Activated CD4-positive, alpha-beta T cell treated with anti-CD3 and anti-CD28 coated beads, Interleukin-2, amount 50 U/mL, for 4 hours (primary cell): Measurements from ENCODE around the gene OR5AR1.
"Not testable (repeated sequence)": the region's sequence is repeated elsewhere in the genome, so short reads cannot be mapped to it uniquely, and the experiment has no call there.

Experiments
- DNase-seq, 2 experiments: peaks; one replicate each; pipeline ENCODE4 v3.0.0-alpha.2; 2020

The OR5AR1 gene

GRCh38 chr11:56663386-56663785 lies at the start of gene OR5AR1:
Gene OR5AR1, plus strand, starts transcription at chr11:56663686. Its CDS starts 0 bp downstream, at chr11:56663686.
- DNase-seq = no peak

- DNase-seq = no peak
Observed at GRCh38 chr11:56624661-56625110, 38.8 kb upstream of the OR5AR1 start.

- no peak for DNase-seq
Observed at GRCh38 chr11:56625946-56626345, 37.5 kb upstream of the OR5AR1 start.

GRCh38 chr11:56632329-56632728 lies 31.2 kb upstream of the OR5AR1 start:
- DNase-seq = no peak

- no peak for DNase-seq
Observed at GRCh38 chr11:56636861-56637260, 26.6 kb upstream of the OR5AR1 start.

GRCh38 chr11:56637500-56637899 lies 26.0 kb upstream of the OR5AR1 start:
- no peak for DNase-seq

- DNase-seq = no peak
Observed at GRCh38 chr11:56642339-56642738, 21.1 kb upstream of the OR5AR1 start, which contains the start of gene OR5AP2. Gene OR5AP2, minus strand, starts transcription at chr11:56642439. Its CDS starts 0 bp downstream, at chr11:56642439.

- no peak for DNase-seq
Observed at GRCh38 chr11:56659755-56660154, 3.7 kb upstream of the OR5AR1 start.

- DNase-seq = no peak
Observed at GRCh38 chr11:56670984-56671383, 7.5 kb downstream of the OR5AR1 start.

- DNase-seq = no peak
Observed at GRCh38 chr11:56688554-56689100, 25.1 kb downstream of the OR5AR1 start.

GRCh38 chr11:56691179-56691578 lies 27.7 kb downstream of the OR5AR1 start:
- not testable (repeated sequence) for DNase-seq

- no peak for DNase-seq
Observed at GRCh38 chr11:56693428-56693827, 29.9 kb downstream of the OR5AR1 start.

- no peak for DNase-seq
Observed at GRCh38 chr11:56698795-56699194, 35.3 kb downstream of the OR5AR1 start, which contains the start of gene OR9G1. Gene OR9G1, plus strand, starts transcription at chr11:56699095. Its CDS starts 1,293 bp downstream, at chr11:56700388.

GRCh38 chr11:56700242-56700913 lies 36.9 kb downstream of the OR5AR1 start:
- DNase-seq = no peak

- DNase-seq = no peak
Observed at GRCh38 chr11:56700914-56701485, 37.5 kb downstream of the OR5AR1 start.

GRCh38 chr11:56705784-56706396 lies 42.4 kb downstream of the OR5AR1 start:
- no peak for DNase-seq

GRCh38 chr11:56706486-56706885 lies 43.0 kb downstream of the OR5AR1 start:
- DNase-seq = no peak

- DNase-seq = no peak
Observed at GRCh38 chr11:56714206-56714605, 50.7 kb downstream of the OR5AR1 start.
